ENCODE measurements around the gene PC. TPM values are rescaled to one million over a fixed set of nuclear protein-coding genes. Genes with fewer than 3 reads are reported as not detected.

PC gene
- polyA plus RNA-seq, 1 of the 3 experiments (the other 2 are of a cell fraction) = 9.7 TPM

DNA sequence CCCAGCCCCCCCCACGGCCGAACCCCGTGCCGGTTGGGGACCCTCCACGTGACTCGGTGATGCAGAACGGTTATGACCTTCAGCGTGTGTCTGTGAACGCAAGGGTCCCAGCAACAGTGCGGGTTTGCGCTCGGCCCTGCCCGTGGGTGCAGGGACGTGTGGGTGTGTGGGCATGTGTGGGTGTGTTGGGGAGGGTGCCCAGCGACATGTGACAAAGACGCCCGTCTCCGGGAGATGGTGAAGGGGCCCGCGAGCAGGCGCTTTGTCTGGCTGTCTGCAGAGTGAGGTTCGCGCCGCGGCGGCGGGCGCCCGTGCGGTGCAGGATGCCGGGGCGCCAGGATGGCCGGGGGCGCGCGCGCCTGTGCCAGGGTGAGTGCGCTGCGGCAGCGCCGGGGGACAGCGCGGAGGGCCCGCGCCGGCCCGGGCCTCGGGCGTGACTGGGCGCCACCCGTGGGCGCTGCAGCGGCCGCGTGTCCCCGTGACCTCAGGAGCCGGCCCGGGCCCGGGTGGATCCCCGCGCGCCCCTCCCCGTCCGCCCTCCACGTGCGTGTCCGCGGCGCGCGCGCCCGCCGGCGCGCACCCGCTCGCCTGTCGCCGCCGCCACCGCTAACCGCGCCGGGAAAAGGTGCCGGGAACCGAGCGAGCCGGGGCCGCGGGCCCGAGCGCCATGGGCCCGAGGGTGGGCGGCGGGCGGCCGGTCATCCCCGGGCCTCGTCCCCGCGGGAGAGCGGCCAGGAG lies 101.5 kb downstream of the PC start, which contains the start of gene LRFN4:
LRFN4 (plus strand) TSS at position 569 of the 738 bp plus-strand sequence. CDS start 681 bp downstream, outside the sequence.
- Histone ChIP-seq H3K9ac (peak within 1 kb of the TSS; percentile 81), H3K27me3 (ENCODE audit: insufficient read depth) (no peaks in the 10 kb centered on the region), H3K9me2 (no peaks in the 10 kb centered on the region), H3K4me3 (ENCODE audit: low read depth in 2 of 2, low read length in 1 of 2) (peak within 1 kb of the TSS; percentile 81 to 83), H3K4me1 (ENCODE audit: control insufficient read depth in 1 of 2, insufficient read depth in 2 of 2, low read depth in 1 of 2, low read length in 1 of 2) (peaks cover 0 to 10% of the 10 kb centered on the region in 2 experiments; a peak in 2 of 4 replicates), H3K36me3 (replicated peaks in 1 of 2; ENCODE audit: control insufficient read depth in 1 of 2, insufficient read depth in 2 of 2, low read length in 1 of 2) (peaks cover 0 to 2% of the 10 kb centered on the region in 2 experiments), H3K79me2 (ENCODE audit: insufficient read depth) (peaks cover 14% of the 10 kb centered on the region), H3K27ac (ENCODE audit: low read depth in 2 of 2, low read length in 1 of 2) (peak within 1 kb of the TSS; percentile 59 to 76), H3K4me2 (peak within 1 kb of the TSS; percentile 91), H3K9me3 (no peaks in the 10 kb centered on the region), H4K20me1 (ENCODE audit: insufficient read depth) (no peaks in the 10 kb centered on the region), H3F3A (replicated peaks; ENCODE audit: insufficient read depth) (no peaks in the 10 kb centered on the region), H2AFZ (ENCODE audit: low read depth) (peak within 1 kb of the TSS; percentile 72; the same call in 1 of the 2 replicates)
- ChIA-PET POLR2A (interaction anchor here (0.9 to 2.2 kb wide), 2 partner anchors 14 to 102 kb away, joined by 4 to 14 read pairs; partner anchors contain the start of genes PC and RCE1), CTCF (interaction anchor here (1.0 to 2.2 kb wide), 5 partner anchors 13 to 133 kb away, joined by 3 to 5 read pairs (median 3); partner anchors contain the start of gene RCE1)
- DNase-seq = peak; percentile 90
- TF ChIP-seq, protein P1, sequence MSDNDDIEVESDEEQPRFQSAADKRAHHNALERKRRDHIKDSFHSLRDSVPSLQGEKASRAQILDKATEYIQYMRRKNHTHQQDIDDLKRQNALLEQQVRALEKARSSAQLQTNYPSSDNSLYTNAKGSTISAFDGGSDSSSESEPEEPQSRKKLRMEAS (IDR thresholded peaks at IDR 0.05; ENCODE audit: low read depth) = peak; percentile 52; the same call in 1 of the 2 replicates
- TF ChIP-seq MXI1 (IDR thresholded peaks at IDR 0.05; ENCODE audit: low read depth, low read length) (peak; percentile 77), PBX3 (IDR thresholded peaks at IDR 0.05) (no peak), FOXJ3 (CRISPR knock-in tag; IDR thresholded peaks at IDR 0.05) (no peak), ZBTB33 (IDR thresholded peaks at IDR 0.05; ENCODE audit: borderline replicate concordance, low read depth) (no peak), SIN3A (IDR thresholded peaks at IDR 0.05; ENCODE audit: borderline replicate concordance, low read depth, low read length) (0 out of 2 replicates have a peak, but pooled peaks have one; percentile 64), NRF1 (IDR thresholded peaks at IDR 0.05; ENCODE audit: low read depth, low read length) (no peak)
- TF ChIP-seq, protein P2, sequence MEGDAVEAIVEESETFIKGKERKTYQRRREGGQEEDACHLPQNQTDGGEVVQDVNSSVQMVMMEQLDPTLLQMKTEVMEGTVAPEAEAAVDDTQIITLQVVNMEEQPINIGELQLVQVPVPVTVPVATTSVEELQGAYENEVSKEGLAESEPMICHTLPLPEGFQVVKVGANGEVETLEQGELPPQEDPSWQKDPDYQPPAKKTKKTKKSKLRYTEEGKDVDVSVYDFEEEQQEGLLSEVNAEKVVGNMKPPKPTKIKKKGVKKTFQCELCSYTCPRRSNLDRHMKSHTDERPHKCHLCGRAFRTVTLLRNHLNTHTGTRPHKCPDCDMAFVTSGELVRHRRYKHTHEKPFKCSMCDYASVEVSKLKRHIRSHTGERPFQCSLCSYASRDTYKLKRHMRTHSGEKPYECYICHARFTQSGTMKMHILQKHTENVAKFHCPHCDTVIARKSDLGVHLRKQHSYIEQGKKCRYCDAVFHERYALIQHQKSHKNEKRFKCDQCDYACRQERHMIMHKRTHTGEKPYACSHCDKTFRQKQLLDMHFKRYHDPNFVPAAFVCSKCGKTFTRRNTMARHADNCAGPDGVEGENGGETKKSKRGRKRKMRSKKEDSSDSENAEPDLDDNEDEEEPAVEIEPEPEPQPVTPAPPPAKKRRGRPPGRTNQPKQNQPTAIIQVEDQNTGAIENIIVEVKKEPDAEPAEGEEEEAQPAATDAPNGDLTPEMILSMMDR (IDR thresholded peaks at IDR 0.05) = no peak
- TF ChIP-seq, protein P3, sequence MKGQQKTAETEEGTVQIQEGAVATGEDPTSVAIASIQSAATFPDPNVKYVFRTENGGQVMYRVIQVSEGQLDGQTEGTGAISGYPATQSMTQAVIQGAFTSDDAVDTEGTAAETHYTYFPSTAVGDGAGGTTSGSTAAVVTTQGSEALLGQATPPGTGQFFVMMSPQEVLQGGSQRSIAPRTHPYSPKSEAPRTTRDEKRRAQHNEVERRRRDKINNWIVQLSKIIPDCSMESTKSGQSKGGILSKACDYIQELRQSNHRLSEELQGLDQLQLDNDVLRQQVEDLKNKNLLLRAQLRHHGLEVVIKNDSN (IDR thresholded peaks at IDR 0.05; ENCODE audit: borderline replicate concordance, low read depth) = peak; percentile 79
- 0% methylated on average over 14 of the region's 103 CpGs for WGBS (ENCODE audit: low lambda C conversion rate)

Data from SK-N-SH (cell line).